ENCODE data around the gene SACM1L. TPM values are rescaled to one million over a fixed set of nuclear protein-coding genes. Genes with fewer than 3 reads are reported as not detected.

Gene SACM1L
- total and polyA plus RNA-seq, 2 donors (not counting 3 experiments of a cell fraction or from before 2014, with no cell fraction given), result 11.9 to 39.9 TPM

GRCh38 chr3:45761831-45762230 lies 72.6 kb downstream of the SACM1L start:
- Histone ChIP-seq H4K20me1 (replicated peaks; ENCODE audit: control insufficient read depth, extremely low read depth, insufficient read depth, low read length) (no peaks in the 10 kb centered on the region), H3K9me3 (replicated peaks; ENCODE audit: control insufficient read depth, insufficient read depth, low read length) (no peaks in the 10 kb centered on the region), H3K4me3 (replicated peaks in 1 of 3; ENCODE audit: insufficient read depth in 1 of 3, low read depth in 1 of 3, low read length in 3 of 3) (no peak overlapping the region), H3K9ac (replicated peaks; ENCODE audit: extremely low read depth, insufficient read depth, low read length) (no peak overlapping the region), H3K9me1 (replicated peaks; ENCODE audit: control insufficient read depth, extremely low read depth, insufficient read depth, low read length) (no peaks in the 10 kb centered on the region), H2AFZ (ENCODE audit: low read depth, low read length) (no peak overlapping the region), H3K4me1 (ENCODE audit: control insufficient read depth, extremely low read depth, insufficient read depth, low read length) (no peaks in the 10 kb centered on the region), H3K27me3 (ENCODE audit: control insufficient read depth in 2 of 2, insufficient read depth in 2 of 2, low read length in 2 of 2) (no peaks in the 10 kb centered on the region), H3K27ac (ENCODE audit: insufficient read depth, low read depth, low read length) (no peak overlapping the region), H3K79me2 (ENCODE audit: control insufficient read depth, insufficient read depth, low read length) (no peaks in the 10 kb centered on the region), H3K4me2 (ENCODE audit: insufficient read depth, low read length) (no peak overlapping the region), H3K36me3 (ENCODE audit: control insufficient read depth in 2 of 2, extremely low read depth in 1 of 2, insufficient read depth in 2 of 2, low read length in 2 of 2) (no peaks in the 10 kb centered on the region)
- dilution Hi-C loops (cut with MboI; ENCODE audit: extremely low pct_ligation_motif_present, low sequenced_read_pairs) (no loop called here), intact Hi-C loops (cut with micrococcal nuclease) (loop anchor here (1.0 to 2.0 kb wide), 5 partner anchors 70 to 316 kb away; no protein-coding TSS in a partner anchor)
- DNase-seq (ENCODE audit: low read depth, low spot score) (no peak), FAIRE-seq (no peak)
- BruUV-seq (replicated peaks), result no TSS peak
- CTCF ChIA-PET, result interaction anchor here (1.1 to 3.6 kb wide), 13 partner anchors 13 to 319 kb away, joined by 4 to 52 read pairs (median 8); no protein-coding TSS in a partner anchor
- POLR2A ChIA-PET, result no interaction called here
- TF ChIP-seq, protein P1, sequence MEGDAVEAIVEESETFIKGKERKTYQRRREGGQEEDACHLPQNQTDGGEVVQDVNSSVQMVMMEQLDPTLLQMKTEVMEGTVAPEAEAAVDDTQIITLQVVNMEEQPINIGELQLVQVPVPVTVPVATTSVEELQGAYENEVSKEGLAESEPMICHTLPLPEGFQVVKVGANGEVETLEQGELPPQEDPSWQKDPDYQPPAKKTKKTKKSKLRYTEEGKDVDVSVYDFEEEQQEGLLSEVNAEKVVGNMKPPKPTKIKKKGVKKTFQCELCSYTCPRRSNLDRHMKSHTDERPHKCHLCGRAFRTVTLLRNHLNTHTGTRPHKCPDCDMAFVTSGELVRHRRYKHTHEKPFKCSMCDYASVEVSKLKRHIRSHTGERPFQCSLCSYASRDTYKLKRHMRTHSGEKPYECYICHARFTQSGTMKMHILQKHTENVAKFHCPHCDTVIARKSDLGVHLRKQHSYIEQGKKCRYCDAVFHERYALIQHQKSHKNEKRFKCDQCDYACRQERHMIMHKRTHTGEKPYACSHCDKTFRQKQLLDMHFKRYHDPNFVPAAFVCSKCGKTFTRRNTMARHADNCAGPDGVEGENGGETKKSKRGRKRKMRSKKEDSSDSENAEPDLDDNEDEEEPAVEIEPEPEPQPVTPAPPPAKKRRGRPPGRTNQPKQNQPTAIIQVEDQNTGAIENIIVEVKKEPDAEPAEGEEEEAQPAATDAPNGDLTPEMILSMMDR (IDR thresholded peaks at IDR 0.05; ENCODE audit: extremely low read depth in 1 of 2, insufficient read depth in 1 of 2, low read depth in 1 of 2, low read length in 2 of 2), result no peak
- TF ChIP-seq POLR2A (IDR thresholded peaks at IDR 0.05; ENCODE audit: low read depth, low read length), result no peak
- TF ChIP-seq EZH2 (IDR thresholded peaks at IDR 0.05; ENCODE audit: borderline replicate concordance, low read depth, low read length, severe bottlenecking), result no peak
- TF ChIP-seq POLR2AphosphoS5 (IDR thresholded peaks at IDR 0.05; ENCODE audit: insufficient read depth, low read depth, low read length), result no peak
- TF ChIP-seq MYC (IDR thresholded peaks at IDR 0.05; ENCODE audit: low read depth, low read length), result no peak
- TF ChIP-seq GATA2 (IDR thresholded peaks at IDR 0.05; ENCODE audit: insufficient read depth, insufficient read length, low read depth, low read length), result no peak
- TF ChIP-seq FOS (IDR thresholded peaks at IDR 0.05; ENCODE audit: borderline replicate concordance, insufficient read depth, low read length), result no peak
- no peak for TF ChIP-seq JUN (IDR thresholded peaks at IDR 0.05; ENCODE audit: borderline replicate concordance, insufficient read depth, insufficient read length, low read depth)
- TF ChIP-seq, protein P2, sequence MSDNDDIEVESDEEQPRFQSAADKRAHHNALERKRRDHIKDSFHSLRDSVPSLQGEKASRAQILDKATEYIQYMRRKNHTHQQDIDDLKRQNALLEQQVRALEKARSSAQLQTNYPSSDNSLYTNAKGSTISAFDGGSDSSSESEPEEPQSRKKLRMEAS (IDR thresholded peaks at IDR 0.05; ENCODE audit: insufficient read depth, insufficient read length), result no peak

Measured in endothelial cell of umbilical vein (primary cell).